Liver (tissue), 3 donors: Measurements from ENCODE around the gene SLC32A1.

Experiments used
- ATF3 ChIP-seq: IDR thresholded peaks from 2 replicates; pipeline ENCODE4 v1.6.1; 2016; ENCODE audit warnings: antibody characterized with exemption
- CTCF ChIP-seq: fragments of 150-350 bp; IDR thresholded peaks from 2 replicates; pipeline ENCODE4 v1.5.1; 2017; ENCODE audit warnings: improper control_type of control experiment, low read depth, low read length; ENCODE audit not compliant: missing input control
- GABPA ChIP-seq, 2 donors: IDR thresholded peaks in 1 of 2; conservative IDR thresholded peaks in 1 of 2; 2 replicates each; pipeline ENCODE4 v1.6.1; 2016; ENCODE audit warnings: antibody characterized with exemption in 2 of 2, mild to moderate bottlenecking in 1 of 2, moderate library complexity in 1 of 2
- JUND ChIP-seq, 2 donors: IDR thresholded peaks; 2 replicates each; pipeline ENCODE4 v1.6.1; 2016; ENCODE audit warnings: antibody characterized with exemption in 2 of 2
- NR2F2 ChIP-seq: IDR thresholded peaks from 2 replicates; pipeline ENCODE4 v1.6.1; 2016; ENCODE audit warnings: antibody characterized with exemption
- RAD21 ChIP-seq, 2 donors: IDR thresholded peaks; 2 replicates each; pipeline ENCODE4 v1.6.1; 2016; ENCODE audit warnings: antibody characterized with exemption in 2 of 2, mild to moderate bottlenecking in 2 of 2
- REST ChIP-seq: IDR thresholded peaks from 2 replicates; pipeline ENCODE4 v1.6.1; 2016; ENCODE audit warnings: antibody characterized with exemption, mild to moderate bottlenecking
- SP1 ChIP-seq: IDR thresholded peaks from 2 replicates; pipeline ENCODE4 v1.6.1; 2018; ENCODE audit warnings: antibody characterized with exemption, mild to moderate bottlenecking
- TAF1 ChIP-seq: conservative IDR thresholded peaks from 2 replicates; pipeline ENCODE4 v1.6.1; 2016; ENCODE audit warnings: antibody characterized with exemption, mild to moderate bottlenecking
- YY1 ChIP-seq: IDR thresholded peaks from 2 replicates; pipeline ENCODE4 v1.6.1; 2016; ENCODE audit warnings: antibody characterized with exemption, mild to moderate bottlenecking
- TF ChIP-seq, protein P1 (sequence below): IDR thresholded peaks from 2 replicates; pipeline ENCODE4 v1.6.1; 2016; ENCODE audit warnings: antibody characterized with exemption
- TF ChIP-seq, protein P2 (sequence below): IDR thresholded peaks from 2 replicates; pipeline ENCODE4 v1.6.1; 2016; ENCODE audit warnings: antibody characterized with exemption
- donor health status: healthy.
- donor health status: healthy.

- TF ChIP-seq CTCF = no peak
- no peak for TF ChIP-seq TAF1
- no peak for TF ChIP-seq ATF3
- no peak for TF ChIP-seq RAD21 (IDR thresholded peaks at IDR 0.05)
- no peak for TF ChIP-seq JUND (IDR thresholded peaks at IDR 0.05)
- TF ChIP-seq, protein P1, sequence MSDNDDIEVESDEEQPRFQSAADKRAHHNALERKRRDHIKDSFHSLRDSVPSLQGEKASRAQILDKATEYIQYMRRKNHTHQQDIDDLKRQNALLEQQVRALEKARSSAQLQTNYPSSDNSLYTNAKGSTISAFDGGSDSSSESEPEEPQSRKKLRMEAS = no peak
- TF ChIP-seq, protein P2, sequence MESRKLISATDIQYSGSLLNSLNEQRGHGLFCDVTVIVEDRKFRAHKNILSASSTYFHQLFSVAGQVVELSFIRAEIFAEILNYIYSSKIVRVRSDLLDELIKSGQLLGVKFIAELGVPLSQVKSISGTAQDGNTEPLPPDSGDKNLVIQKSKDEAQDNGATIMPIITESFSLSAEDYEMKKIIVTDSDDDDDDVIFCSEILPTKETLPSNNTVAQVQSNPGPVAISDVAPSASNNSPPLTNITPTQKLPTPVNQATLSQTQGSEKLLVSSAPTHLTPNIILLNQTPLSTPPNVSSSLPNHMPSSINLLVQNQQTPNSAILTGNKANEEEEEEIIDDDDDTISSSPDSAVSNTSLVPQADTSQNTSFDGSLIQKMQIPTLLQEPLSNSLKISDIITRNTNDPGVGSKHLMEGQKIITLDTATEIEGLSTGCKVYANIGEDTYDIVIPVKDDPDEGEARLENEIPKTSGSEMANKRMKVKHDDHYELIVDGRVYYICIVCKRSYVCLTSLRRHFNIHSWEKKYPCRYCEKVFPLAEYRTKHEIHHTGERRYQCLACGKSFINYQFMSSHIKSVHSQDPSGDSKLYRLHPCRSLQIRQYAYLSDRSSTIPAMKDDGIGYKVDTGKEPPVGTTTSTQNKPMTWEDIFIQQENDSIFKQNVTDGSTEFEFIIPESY = no peak
- TF ChIP-seq YY1 = no peak
- TF ChIP-seq GABPA (IDR thresholded peaks at IDR 0.05 in 1 of 2, conservative IDR thresholded peaks at IDR 0.05 in 1 of 2) = no peak
- TF ChIP-seq REST = no peak
- TF ChIP-seq NR2F2 = no peak
- no peak for TF ChIP-seq SP1
Observed at GRCh38 chr20:38763616-38764015, 39.3 kb downstream of the SLC32A1 start.
